ENCODE data around the gene SCFD1.
"Not testable (repeated sequence)": the region's sequence is repeated elsewhere in the genome, so short reads cannot be mapped to it uniquely, and the experiment has no call there.

Gene SCFD1

GRCh38 chr14:30678926-30679431 is 56.9 kb downstream of the SCFD1 start:
- DNase-seq, result no peak

GRCh38 chr14:30680036-30680435 is 57.9 kb downstream of the SCFD1 start:
- DNase-seq, result no peak

- DNase-seq, result not testable (repeated sequence)
These were observed 58.7 kb downstream of the SCFD1 start for GRCh38 chr14:30680776-30681175.

- peak in 1 of 2 experiments; percentile 14 for DNase-seq
These were observed 59.7 kb downstream of the SCFD1 start for GRCh38 chr14:30681752-30682355.

- peak; percentile 56 to 67 for DNase-seq
These were observed 68.6 kb downstream of the SCFD1 start for GRCh38 chr14:30690487-30691355.

GRCh38 chr14:30691751-30692398 is 69.8 kb downstream of the SCFD1 start:
- DNase-seq, result no peak

- no peak for DNase-seq
These were observed 70.5 kb downstream of the SCFD1 start for GRCh38 chr14:30692669-30693068.

GRCh38 chr14:30698463-30698862 is 76.3 kb downstream of the SCFD1 start:
- no peak for DNase-seq

GRCh38 chr14:30706704-30707103 is 84.6 kb downstream of the SCFD1 start:
- no peak for DNase-seq

GRCh38 chr14:30708157-30708556 is 86.0 kb downstream of the SCFD1 start:
- no peak for DNase-seq

GRCh38 chr14:30709201-30709600 is 87.1 kb downstream of the SCFD1 start:
- DNase-seq, result no peak

GRCh38 chr14:30710876-30711275 is 88.8 kb downstream of the SCFD1 start:
- no peak for DNase-seq

GRCh38 chr14:30719137-30719536 is 97.0 kb downstream of the SCFD1 start:
- DNase-seq, result no peak

- DNase-seq, result no peak
These were observed 103.6 kb downstream of the SCFD1 start for GRCh38 chr14:30725763-30726162.

- no peak for DNase-seq
These were observed 106.4 kb downstream of the SCFD1 start for GRCh38 chr14:30728471-30728870.

GRCh38 chr14:30737916-30738315 is 115.8 kb downstream of the SCFD1 start:
- DNase-seq, result no peak

- no peak for DNase-seq
These were observed 116.9 kb downstream of the SCFD1 start for GRCh38 chr14:30738978-30739377.

GRCh38 chr14:30748343-30748742 is 126.2 kb downstream of the SCFD1 start:
- no peak for DNase-seq

GRCh38 chr14:30751646-30752416 is 129.7 kb downstream of the SCFD1 start:
- DNase-seq, result peak; percentile 3 to 43

- no peak for DNase-seq
These were observed 131.3 kb downstream of the SCFD1 start for GRCh38 chr14:30753452-30753851.

GRCh38 chr14:30754778-30755177 is 132.7 kb downstream of the SCFD1 start:
- DNase-seq, result no peak

GRCh38 chr14:30756594-30756993 is 134.5 kb downstream of the SCFD1 start:
- no peak for DNase-seq

- DNase-seq, result no peak
These were observed 135.0 kb downstream of the SCFD1 start for GRCh38 chr14:30757082-30757481.

All from SHP77 (cell line).